ENCODE results near the gene CYP27A1.
"Not testable (repeated sequence)": the region's sequence is repeated elsewhere in the genome, so short reads cannot be mapped to it uniquely, and the experiment has no call there.

Gene CYP27A1

DNA sequence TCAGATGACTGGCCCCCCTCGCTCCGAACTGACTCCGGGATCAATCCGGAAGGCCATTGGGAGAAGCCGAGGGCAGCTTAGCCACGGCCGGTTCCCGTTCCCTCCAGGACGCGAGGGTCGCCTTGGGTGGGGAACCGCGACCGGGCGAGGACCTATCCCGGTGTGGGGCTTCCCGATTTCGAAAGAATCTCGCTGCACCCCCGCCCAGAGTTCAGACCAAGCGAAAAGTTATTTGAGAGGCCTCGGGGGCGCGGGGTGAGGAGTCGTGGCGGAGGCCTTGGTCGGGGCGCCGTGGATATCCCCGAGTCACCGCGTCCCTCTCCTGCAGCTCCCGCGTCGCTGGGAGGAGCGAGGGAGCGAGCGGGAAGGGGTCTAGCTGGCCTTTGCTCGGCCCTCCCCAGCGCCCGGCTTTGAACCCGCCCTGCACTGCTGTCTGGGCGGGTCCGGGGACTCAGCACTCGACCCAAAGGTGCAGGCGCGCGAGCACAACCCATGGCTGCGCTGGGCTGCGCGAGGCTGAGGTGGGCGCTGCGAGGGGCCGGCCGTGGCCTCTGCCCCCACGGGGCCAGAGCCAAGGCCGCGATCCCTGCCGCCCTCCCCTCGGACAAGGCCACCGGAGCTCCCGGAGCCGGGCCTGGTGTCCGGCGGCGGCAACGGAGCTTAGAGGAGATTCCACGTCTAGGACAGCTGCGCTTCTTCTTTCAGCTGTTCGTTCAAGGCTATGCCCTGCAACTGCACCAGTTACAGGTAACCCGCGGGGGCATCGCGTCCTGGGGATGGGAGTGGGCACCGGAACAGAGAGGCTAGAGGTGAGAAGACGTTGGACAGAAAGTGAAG, at the start of gene CYP27A1:
TSS of gene CYP27A1 (plus strand) at position 457 of the 837 bp plus-strand sequence. CDS start at position 493, 36 bp downstream.
- no peak for DNase-seq

DNA sequence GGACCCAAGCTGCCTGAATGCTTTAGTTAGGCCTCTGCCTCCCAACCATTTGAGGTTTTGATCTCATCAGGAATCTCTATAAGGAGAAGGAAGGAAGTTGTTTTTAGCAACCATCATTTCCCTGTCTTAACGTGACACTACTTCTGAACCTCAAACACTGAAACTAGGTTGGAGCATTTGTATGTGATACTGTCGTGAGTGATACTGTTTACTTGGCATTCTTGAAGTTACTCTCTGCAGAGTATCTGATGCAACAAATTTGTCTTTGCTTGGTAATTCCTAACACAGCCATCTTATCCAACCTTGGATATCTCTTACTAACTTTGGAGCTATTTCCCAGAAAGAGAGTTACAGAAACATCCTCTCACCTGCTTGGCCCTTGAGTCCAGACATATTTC, 49.2 kb upstream of the CYP27A1 start:
- DNase-seq: no peak

- DNase-seq: no peak
Observed at GRCh38 chr2:218733171-218734021, 48.6 kb upstream of the CYP27A1 start.

GRCh38 chr2:218734190-218734975, 47.6 kb upstream of the CYP27A1 start:
- no peak for DNase-seq

DNA sequence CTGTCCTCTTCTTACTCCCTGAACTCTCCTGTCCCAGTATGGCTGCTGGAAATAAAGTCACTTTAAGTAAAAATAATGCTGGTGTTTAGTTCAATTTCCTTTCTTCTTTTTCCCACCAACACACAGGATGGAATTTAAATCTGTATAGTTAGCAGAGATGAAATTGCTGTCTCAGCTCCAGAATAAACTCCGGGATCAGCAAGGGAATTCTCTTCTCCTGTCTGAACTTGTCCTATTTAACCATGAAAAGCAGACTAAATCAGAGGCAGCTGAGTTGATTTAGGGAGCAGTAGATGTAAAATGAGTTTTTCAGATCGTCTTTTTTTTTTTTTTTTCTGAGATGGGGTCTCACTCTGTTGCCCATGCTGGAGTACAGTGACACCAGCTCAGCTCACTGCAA, 45.4 kb upstream of the CYP27A1 start:
- no peak for DNase-seq

DNA sequence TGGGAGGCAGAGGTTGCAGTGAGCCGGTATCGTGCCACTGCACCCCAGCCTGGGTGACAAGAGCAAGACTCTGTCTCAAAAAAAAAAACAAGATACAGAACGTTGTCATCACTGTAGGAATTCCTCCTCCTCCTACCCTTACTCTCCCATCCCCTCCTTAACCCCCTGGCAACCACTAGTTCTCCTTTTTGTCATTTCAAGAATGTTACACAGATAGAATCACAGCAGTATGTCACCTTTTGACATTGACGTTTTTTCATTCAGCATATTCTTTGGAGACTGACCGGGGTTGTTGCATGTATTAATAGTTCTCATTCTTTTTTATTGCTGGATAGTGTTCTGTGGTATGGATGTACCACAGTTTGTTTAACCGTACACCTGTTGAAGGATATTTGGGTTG, 38.9 kb upstream of the CYP27A1 start:
- no peak for DNase-seq

- no peak for DNase-seq
Observed at GRCh38 chr2:218744615-218745014, 37.3 kb upstream of the CYP27A1 start.

DNA sequence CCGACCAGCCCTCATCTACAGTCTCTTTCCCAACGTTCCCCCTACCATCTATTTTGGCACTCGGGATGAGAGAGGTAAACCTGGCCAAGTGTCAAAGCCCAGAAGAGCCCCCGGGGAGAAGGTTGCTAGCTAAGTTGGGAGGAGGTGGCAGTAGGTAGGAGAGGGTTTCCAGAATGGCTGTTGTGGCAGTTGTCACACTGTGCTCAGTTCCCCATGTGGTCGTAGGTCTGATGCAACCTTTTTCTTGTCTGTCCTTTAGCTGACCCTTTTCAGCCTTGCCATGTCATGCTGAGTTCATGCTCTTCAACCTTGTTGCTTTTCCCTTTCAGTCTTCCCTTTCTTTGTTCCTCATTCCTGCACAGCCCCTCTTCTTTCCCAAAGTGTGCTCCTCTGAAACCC, 36.8 kb upstream of the CYP27A1 start:
- no peak for DNase-seq

DNA sequence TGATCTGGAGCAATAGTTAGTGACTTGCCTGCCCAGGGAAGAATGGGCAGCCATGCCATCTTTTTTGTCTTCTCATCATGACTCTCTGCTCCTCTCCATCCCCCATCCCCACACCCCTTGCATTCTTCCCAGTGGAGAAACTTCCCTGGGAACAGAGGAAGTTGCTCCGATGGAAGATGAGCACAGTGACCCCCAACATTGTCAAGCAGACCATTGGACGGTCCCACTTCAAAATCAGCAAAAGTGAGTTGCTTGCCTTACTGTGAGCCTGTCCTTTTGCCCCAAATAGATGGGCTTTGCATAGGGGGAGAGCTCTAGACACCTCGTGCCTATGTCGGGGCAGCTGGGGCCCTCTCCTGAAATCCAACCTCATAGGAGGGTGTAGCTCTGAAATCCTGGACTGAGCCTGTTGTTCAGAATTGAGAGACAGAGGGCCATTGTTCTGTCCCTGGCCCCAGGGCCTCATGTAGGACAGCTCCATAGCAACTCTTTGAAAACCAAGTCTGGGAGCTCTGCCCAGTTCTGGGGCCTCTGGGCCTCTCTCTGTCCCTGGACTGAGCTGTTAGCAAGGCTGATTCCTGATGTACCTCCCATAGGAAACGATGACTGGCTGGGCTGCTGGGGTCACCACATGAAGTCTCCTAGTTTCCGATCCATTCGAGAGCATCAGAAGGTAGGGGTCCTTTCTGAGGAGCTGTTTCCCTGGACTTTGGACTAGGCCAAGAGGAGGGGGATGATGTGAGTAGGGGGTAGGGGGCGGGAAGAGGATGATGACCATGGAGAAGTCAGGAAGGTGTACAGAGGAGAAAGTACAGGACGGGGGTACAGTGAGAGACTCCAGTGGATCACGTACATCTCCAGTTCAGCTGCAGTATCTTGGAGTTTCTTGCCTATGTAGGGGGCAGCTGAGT, 36.1 kb upstream of the CYP27A1 start:
- no peak for DNase-seq

DNA sequence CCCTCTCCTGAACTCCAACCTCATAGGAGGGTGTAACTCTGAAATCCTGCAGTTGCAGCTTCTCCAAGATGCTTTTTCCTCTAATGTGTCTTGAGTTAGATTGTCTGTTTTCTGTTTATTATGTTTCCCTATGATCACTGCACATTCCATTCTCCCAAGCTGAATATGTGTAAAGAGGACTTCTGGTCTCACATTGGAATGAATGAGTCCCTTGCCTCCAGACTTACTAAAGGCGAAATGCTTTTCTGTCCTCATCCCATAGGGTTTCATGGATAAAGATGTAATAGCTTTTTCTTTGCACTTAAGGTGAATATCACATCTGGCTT, 35.5 kb upstream of the CYP27A1 start:
- DNase-seq: no peak

DNA sequence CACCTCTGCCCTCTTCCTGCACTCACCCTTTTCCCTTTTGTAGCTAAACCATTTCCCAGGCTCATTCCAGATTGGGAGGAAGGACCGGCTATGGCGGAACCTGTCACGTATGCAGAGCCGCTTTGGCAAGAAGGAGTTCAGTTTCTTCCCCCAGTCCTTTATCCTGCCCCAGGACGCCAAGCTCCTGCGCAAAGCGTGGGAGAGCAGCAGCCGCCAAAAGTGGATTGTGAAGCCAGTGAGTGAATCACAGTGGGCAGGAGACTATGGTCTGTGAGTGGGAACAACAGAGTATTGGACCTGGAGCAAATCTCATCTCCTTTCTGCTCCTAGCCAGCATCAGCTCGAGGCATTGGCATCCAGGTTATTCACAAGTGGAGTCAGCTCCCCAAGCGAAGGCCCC, 35.0 kb upstream of the CYP27A1 start:
- no peak for DNase-seq

DNA sequence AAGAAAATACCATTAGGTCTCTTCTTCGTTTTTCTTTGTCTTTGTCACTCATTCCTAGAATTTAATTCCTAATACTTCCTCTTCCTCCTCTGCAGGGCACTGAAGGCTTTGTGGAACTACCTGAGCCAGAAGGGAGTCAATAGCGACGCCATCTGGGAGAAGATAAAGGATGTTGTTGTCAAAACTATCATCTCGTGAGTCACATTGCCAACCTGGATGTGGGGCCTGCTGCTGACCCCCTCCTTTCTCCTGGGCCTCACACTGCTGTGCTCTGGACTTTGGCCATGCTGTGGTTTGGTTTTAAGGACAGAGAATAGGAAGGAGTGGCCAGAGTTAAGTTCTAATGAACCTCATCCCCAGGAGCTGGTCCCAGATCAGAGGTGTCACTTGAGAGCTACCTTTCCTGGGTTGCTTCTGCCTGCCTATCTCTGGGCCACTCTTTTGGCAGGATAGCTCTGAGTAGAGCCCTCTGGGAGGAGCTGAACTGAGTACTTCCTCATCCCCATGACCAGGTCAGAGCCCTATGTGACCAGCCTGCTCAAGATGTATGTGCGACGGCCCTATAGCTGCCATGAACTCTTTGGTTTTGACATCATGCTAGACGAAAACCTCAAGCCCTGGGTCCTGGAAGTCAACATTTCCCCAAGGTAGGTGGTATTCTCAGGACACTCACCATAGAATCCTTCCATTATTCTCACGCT, 33.1 kb upstream of the CYP27A1 start:
- DNase-seq: no peak

DNA sequence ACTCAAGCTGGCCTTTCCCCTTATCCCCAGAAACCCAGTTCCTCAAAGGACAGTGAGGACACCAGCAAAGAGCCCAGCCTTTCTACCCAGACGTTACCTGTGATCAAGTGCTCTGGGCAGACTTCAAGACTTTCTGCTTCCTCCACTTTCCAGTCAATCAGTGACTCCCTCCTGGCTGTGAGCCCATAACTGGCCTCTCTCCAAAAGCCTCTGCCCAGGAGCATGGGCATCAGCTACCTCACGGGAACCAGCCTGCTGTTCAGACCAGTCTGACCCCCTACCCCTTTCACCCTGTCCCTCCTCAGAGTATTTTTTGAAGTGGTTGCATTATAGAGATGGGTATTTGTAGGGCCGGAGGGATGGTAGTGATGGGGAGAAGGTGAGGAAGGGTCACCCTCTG, 27.7 kb upstream of the CYP27A1 start:
- no peak for DNase-seq

DNA sequence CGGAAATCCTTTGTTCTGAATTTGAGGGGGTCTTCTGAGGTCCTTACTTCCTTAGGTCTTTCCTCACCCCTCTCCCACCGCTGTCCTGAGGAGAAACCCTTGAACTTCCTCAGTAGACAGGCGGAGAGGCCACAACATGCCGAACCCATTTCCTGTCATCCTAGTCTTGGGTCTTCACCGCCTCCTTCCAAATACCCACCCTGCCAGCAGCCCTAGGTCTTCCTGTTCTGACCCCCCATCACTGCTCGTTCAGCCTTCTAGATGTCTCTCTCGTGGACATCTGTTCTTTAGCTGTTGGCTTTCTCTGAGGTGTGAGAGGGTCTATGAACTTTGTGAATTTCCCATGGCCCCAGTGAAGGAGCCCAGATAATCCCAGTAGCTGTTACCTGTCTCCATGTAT, 27.2 kb upstream of the CYP27A1 start:
- DNase-seq: no peak

- no peak for DNase-seq
Observed at GRCh38 chr2:218755198-218755566, 26.8 kb upstream of the CYP27A1 start.

GRCh38 chr2:218755567-218756404, 26.2 kb upstream of the CYP27A1 start:
- no peak for DNase-seq

- no peak for DNase-seq
Observed at GRCh38 chr2:218756599-218757377, 25.2 kb upstream of the CYP27A1 start.

DNA sequence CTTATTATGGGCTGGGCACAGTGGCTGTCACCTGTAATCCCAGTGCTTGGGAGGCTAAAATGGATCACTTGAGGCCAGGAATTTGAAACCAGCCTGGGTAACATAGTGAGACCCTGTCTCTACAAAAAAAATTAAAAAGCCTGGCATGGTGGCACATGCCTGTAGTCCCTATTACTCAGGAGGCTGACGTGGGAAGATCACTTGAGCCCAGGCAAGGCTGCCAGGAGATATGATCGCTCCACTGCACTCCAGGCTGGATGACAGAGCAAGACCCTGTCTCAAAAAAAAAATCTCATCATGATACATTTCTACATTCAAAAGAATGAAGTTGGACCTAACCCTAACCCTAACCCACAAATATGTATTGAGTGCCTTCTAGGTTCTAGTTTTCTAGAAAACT, 20.2 kb upstream of the CYP27A1 start:
- DNase-seq: no peak

DNA sequence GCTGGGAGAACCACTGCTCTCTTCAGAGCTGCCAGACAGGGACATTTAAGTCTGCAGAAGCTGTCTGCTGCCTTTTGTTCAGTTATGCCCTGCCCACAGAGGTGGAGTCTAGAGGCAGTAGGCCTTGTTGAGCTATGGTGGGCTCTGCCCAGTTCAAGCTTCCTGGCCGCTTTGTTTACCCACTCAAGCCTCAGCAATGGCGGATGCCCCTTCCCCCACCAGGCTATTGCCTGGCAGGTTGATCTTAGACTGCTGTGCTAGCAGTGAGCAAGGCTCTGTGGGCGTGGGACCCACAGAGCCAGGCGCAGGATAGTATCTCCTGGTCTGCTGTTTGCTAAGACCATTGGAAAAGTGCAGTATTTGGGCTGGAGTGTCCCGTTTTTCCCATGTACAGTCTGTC, 9.2 kb upstream of the CYP27A1 start:
- DNase-seq: not testable (repeated sequence)

- DNase-seq: no peak
Observed at GRCh38 chr2:218773881-218774280, 8.1 kb upstream of the CYP27A1 start.

Data from NCI-H2081 treated with DMSO at 0.1 percent for 48 hours (cell line).